Skeletal muscle tissue (tissue), 4 donors: ENCODE measurements around the gene IDI2. TPM values are rescaled to one million over a fixed set of nuclear protein-coding genes. Genes with fewer than 3 reads are reported as not detected.
"Not testable (repeated sequence)": the region's sequence is repeated elsewhere in the genome, so short reads cannot be mapped to it uniquely, and the experiment has no call there.

Experiments
- H3K27ac ChIP-seq: one replicate; pipeline ENCODE4 v1.7.0; 2013; ENCODE audit warnings: mild to moderate bottlenecking, low read depth, low read length, inconsistent platforms
- H3K27me3 ChIP-seq, 3 donors: one replicate each; pipeline ENCODE4 v1.7.0; 2013; ENCODE audit warnings: low read length in 3 of 3; ENCODE audit not compliant: control insufficient read depth in 3 of 3, insufficient read depth in 3 of 3
- H3K36me3 ChIP-seq, 3 donors: one replicate each; pipeline ENCODE4 v1.7.0; 2013; ENCODE audit warnings: low read length in 3 of 3; ENCODE audit not compliant: control insufficient read depth in 3 of 3, insufficient read depth in 3 of 3
- H3K4me1 ChIP-seq, 3 donors: one replicate each; pipeline ENCODE4 v1.7.0; 2013; ENCODE audit warnings: low read length in 3 of 3, mild to moderate bottlenecking in 3 of 3; ENCODE audit not compliant: control insufficient read depth in 3 of 3, insufficient read depth in 3 of 3
- H3K4me3 ChIP-seq, 3 donors: one replicate each; pipeline ENCODE4 v1.7.0; 2013; ENCODE audit warnings: low read length in 3 of 3
- H3K9ac ChIP-seq, 3 donors: one replicate each; pipeline ENCODE4 v1.7.0; 2013; ENCODE audit warnings: low read length in 3 of 3, mild to moderate bottlenecking in 3 of 3, moderate library complexity in 2 of 3, low read depth in 1 of 3
- H3K9me3 ChIP-seq, 3 donors: one replicate each; pipeline ENCODE4 v1.7.0; 2013; ENCODE audit warnings: low read length in 3 of 3; ENCODE audit not compliant: control insufficient read depth in 3 of 3
- total RNA-seq: library from RNA; depleted of rRNA; stranded (reverse); fragments of >200 nt; gene quantifications from one replicate; pipeline ENCODE4 v1.2.3, GENCODE V29; 2014
- donor health status: Osteomylitis.

Gene IDI2
- total RNA-seq, 1 donor from 2014 or later: not detected

DNA sequence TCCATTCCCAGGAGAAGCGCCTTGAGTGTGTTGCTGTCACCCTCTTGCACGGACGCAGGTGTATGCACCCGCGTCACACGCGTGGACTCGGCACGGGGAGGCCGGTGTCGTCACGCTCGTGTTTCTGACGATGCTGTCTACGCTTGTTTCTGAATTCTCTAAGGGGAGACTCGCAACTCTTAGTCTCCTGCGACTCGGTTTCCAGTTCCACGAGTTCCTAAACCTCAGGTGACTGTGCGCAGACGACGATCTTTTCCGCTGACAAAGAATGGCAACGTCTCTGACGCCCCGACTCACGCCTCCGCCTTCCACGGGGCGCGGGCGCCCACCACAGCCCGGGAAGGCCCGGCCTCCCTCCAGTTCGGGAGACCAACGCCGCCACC, 22.7 kb upstream of the IDI2 start:
- H3K4me3 ChIP-seq: peak overlapping the region; percentile 91 to 99 (median 99)
- H3K9me3 ChIP-seq: no peaks in the 10 kb centered on the region
- peaks cover 37 to 46% (median 38%) of the 10 kb centered on the region in 3 donors for H3K4me1 ChIP-seq
- H3K27me3 ChIP-seq: no peaks in the 10 kb centered on the region
- H3K27ac ChIP-seq: peak overlapping the region; percentile 99
- peak overlapping the region; percentile 83 to 91 (median 91) for H3K9ac ChIP-seq
- H3K36me3 ChIP-seq: peaks cover 10 to 20% (median 18%) of the 10 kb centered on the region in 3 donors

- H3K9ac ChIP-seq: peak overlapping the region; percentile 83 to 91 (median 91)
- H3K4me1 ChIP-seq: peaks cover 39 to 49% (median 42%) of the 10 kb centered on the region in 3 donors
Measured at GRCh38 chr10:1047937-1048336, 22.3 kb upstream of the IDI2 start.

GRCh38 chr10:1045415-1045814, 19.8 kb upstream of the IDI2 start:
- no peaks in the 10 kb centered on the region for H3K27me3 ChIP-seq
- peak overlapping the region in 2 of 3 donors; percentile 30 to 55 for H3K4me3 ChIP-seq
- H3K9me3 ChIP-seq: no peaks in the 10 kb centered on the region
- H3K4me1 ChIP-seq: peaks cover 31 to 46% (median 32%) of the 10 kb centered on the region in 3 donors
- peak overlapping the region; percentile 62 for H3K27ac ChIP-seq
- peak overlapping the region in 1 of 3 donors; percentile 35 for H3K9ac ChIP-seq
- H3K36me3 ChIP-seq: peaks cover 9 to 14% (median 10%) of the 10 kb centered on the region in 3 donors

More at GRCh38 chr10:1047937-1048336, 22.3 kb upstream of the IDI2 start:
- H3K27me3 ChIP-seq: no peaks in the 10 kb centered on the region
- no peaks in the 10 kb centered on the region for H3K9me3 ChIP-seq
- peak overlapping the region; percentile 91 to 99 (median 99) for H3K4me3 ChIP-seq
- H3K36me3 ChIP-seq: peaks cover 9 to 21% (median 17%) of the 10 kb centered on the region in 3 donors
- H3K27ac ChIP-seq: peak overlapping the region; percentile 99

DNA sequence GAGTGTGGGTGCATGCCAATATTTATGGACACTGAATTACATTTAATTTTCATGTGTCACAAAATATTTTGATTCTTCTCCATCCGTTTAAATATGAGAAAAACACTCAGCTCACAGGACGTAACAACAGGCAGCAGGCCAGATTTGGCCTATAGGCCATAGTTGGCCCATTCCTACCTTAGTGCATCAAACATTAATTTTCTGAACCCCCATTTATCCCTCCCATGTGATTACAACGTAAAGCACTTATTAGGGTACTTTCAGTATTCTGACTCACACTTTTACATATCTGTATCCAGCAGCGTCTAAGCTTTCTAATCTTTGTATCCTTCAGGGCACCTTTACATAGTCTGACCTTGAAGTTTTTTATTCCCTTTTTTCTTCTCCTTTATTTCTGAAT, 19.3 kb upstream of the IDI2 start:
- Histone ChIP-seq H3K27ac (peak overlapping the region; percentile 62), H3K9ac (peak overlapping the region in 1 of 3 donors; percentile 35), H3K4me1 (peaks cover 27 to 43% (median 28%) of the 10 kb centered on the region in 3 donors), H3K9me3 (no peaks in the 10 kb centered on the region), H3K4me3 (peak overlapping the region in 1 of 3 donors; percentile 22), H3K27me3 (no peaks in the 10 kb centered on the region), H3K36me3 (peaks cover 12 to 18% (median 14%) of the 10 kb centered on the region in 3 donors)

DNA sequence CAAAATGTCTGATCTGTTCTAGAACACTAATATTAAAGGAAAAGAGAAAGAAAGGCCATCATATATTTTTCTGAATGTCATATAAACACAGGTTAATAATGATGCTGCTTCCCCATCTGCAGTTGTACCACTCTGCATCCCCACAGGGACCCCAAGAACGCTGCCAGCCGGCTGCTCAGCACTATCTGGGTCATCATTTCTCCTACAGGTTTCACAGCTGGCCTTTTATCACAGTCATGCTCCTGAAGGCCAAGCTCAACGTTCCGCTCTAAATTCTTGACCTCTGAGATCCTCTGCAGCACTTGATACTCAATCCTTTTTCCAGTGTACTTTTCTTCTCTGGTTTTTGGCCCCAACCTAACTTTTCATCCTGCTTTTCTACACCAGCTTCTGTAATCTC, 18.5 kb upstream of the IDI2 start:
- H3K27ac ChIP-seq: peak overlapping the region; percentile 62
- peaks cover 27 to 43% (median 32%) of the 10 kb centered on the region in 3 donors for H3K4me1 ChIP-seq
- peak overlapping the region in 1 of 3 donors; percentile 1 for H3K4me3 ChIP-seq
- peaks cover 12 to 19% (median 14%) of the 10 kb centered on the region in 3 donors for H3K36me3 ChIP-seq
- no peaks in the 10 kb centered on the region for H3K27me3 ChIP-seq
- no peaks in the 10 kb centered on the region for H3K9me3 ChIP-seq
- H3K9ac ChIP-seq: peak overlapping the region in 1 of 3 donors; percentile 1

DNA sequence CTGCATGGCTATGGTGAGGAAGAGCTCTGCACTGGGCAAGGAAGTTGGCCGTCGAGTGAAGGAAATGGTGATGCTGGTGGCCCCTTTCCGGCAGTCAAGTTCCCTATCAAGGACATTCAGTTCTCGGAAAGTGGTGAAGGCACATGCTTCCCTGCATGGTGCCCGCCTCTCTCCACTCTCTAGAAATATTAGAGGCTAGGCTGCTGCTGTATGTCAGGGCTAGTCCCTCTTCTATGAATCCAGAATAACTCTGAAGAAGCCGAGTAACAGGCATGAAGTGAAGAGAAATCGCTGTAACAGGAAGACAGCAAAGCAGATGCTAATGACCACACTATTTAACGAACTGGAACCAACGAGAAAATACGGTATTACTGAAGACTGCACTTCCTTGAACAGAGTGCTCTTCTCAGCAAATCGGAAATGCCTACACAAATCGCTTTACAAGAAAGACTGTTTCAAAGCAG, 17.9 kb upstream of the IDI2 start:
- Histone ChIP-seq H3K4me3 (peak overlapping the region in 2 of 3 donors; percentile 0 to 1), H3K27ac (peak overlapping the region; percentile 62), H3K27me3 (no peaks in the 10 kb centered on the region), H3K9me3 (no peaks in the 10 kb centered on the region), H3K9ac (peak overlapping the region in 2 of 3 donors; percentile 63 to 64), H3K4me1 (peaks cover 27 to 46% (median 33%) of the 10 kb centered on the region in 3 donors), H3K36me3 (peaks cover 12 to 19% (median 14%) of the 10 kb centered on the region in 3 donors)

GRCh38 chr10:1041514-1041913, 15.9 kb upstream of the IDI2 start:
- peaks cover 20 to 45% (median 36%) of the 10 kb centered on the region in 3 donors for H3K4me1 ChIP-seq
- no peak overlapping the region for H3K27ac ChIP-seq
- no peak overlapping the region for H3K9ac ChIP-seq
- H3K27me3 ChIP-seq: no peaks in the 10 kb centered on the region
- H3K4me3 ChIP-seq: no peak overlapping the region
- H3K9me3 ChIP-seq: no peaks in the 10 kb centered on the region
- peaks cover 7 to 29% (median 12%) of the 10 kb centered on the region in 3 donors for H3K36me3 ChIP-seq

GRCh38 chr10:1040133-1040532, 14.5 kb upstream of the IDI2 start:
- H3K27ac ChIP-seq: no peak overlapping the region
- H3K36me3 ChIP-seq: peaks cover 7 to 29% (median 12%) of the 10 kb centered on the region in 3 donors
- no peaks in the 10 kb centered on the region for H3K9me3 ChIP-seq
- no peak overlapping the region for H3K9ac ChIP-seq
- H3K4me3 ChIP-seq: no peak overlapping the region
- no peaks in the 10 kb centered on the region for H3K27me3 ChIP-seq
- peaks cover 32 to 48% (median 46%) of the 10 kb centered on the region in 3 donors for H3K4me1 ChIP-seq

GRCh38 chr10:1038769-1039168, 13.1 kb upstream of the IDI2 start:
- H3K27me3 ChIP-seq, H3K9me3 ChIP-seq, H3K4me3 ChIP-seq, H3K27ac ChIP-seq, H3K9ac ChIP-seq: not testable (repeated sequence)
- peaks cover 35 to 45% (median 43%) of the 10 kb centered on the region in 3 donors for H3K4me1 ChIP-seq
- peaks cover 7 to 29% (median 12%) of the 10 kb centered on the region in 3 donors for H3K36me3 ChIP-seq

DNA sequence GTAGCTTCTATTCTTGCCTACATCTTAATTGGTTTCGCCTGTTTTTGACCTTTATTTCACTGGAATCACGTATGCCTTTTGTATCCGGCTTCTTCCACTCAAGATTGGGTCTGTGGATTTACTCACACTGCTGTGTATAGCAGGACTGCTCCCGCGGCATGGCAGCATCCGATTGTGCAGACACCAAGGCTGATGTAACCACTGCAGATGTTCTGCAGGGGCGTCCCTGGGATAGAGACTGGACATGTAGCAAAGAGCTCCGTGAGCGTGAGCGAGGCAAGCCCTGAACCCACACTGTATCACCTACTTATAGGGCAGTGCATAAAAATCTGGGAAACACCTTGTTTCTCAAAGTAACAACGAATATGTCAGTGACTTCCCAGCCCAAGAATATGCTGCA, 11.4 kb upstream of the IDI2 start:
- no peaks in the 10 kb centered on the region for H3K27me3 ChIP-seq
- H3K4me3 ChIP-seq: no peak overlapping the region
- H3K27ac ChIP-seq: no peak overlapping the region
- peaks cover 29 to 42% (median 42%) of the 10 kb centered on the region in 3 donors for H3K4me1 ChIP-seq
- no peak overlapping the region for H3K9ac ChIP-seq
- H3K36me3 ChIP-seq: peaks cover 2 to 20% (median 7%) of the 10 kb centered on the region in 3 donors
- H3K9me3 ChIP-seq: no peaks in the 10 kb centered on the region
